Astrocyte of the cerebellum (primary cell): ENCODE results near the gene GSX1.

ENCODE experiments used
- DNase-seq: peaks from one replicate; pipeline ENCODE4 v3.0.0-alpha.2; 2011; ENCODE audit warnings: low read depth
- H3K4me3 ChIP-seq: 2 replicates; pipeline ENCODE4 v1.5.1; 2011; ENCODE audit warnings: mild to moderate bottlenecking, low read depth, low read length, moderate library complexity
- CTCF ChIP-seq: IDR thresholded peaks from 2 replicates; pipeline ENCODE4 v1.5.1; 2012; ENCODE audit warnings: low read length, low read depth, moderate library complexity, mild to moderate bottlenecking; ENCODE audit errors: missing control alignments
- in situ Hi-C: cut with HindIII; loops from 2 replicates; pipeline ENCODE4 v1.10.0; 2017; ENCODE audit warnings: low sequenced_read_pairs

Gene GSX1

GRCh38 chr13:27842571-27842970, 50.3 kb downstream of the GSX1 start:
- in situ Hi-C loops: loop anchor here (25.0 kb wide), 1 partner anchor 120 kb away; the partner anchor contains the start of gene CDX2
- no peak overlapping the region for H3K4me3 ChIP-seq
- TF ChIP-seq CTCF: no peak

More at GRCh38 chr13:27842571-27842970, 50.3 kb downstream of the GSX1 start:
- DNase-seq: no peak
